Endothelial cell of hepatic sinusoid (primary cell): ENCODE results near the gene NRXN3.

ENCODE experiments used
- in situ Hi-C: cut with HindIII; loops from 2 replicates; pipeline ENCODE4 v1.10.0; 2017; ENCODE audit warnings: low sequenced_read_pairs

Gene NRXN3

DNA sequence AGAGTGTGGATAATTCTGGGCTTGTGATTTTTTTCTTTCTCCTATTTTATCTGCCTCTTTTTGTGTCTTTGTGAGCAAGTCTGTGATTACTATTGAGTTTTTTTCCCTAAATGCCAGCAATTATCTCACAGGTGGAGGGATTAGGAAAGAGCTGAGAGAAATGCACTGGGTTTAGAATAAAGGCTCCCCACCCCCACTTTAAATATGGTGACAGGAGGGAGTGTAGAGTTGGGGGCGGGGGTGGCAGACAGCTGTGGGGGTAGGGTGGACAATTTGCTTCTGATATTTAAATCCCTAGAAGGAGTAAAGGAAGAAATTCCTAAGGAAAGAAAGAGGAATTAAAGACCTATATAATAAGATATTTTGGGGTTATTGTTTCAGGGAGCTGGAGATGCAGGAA lies 145.9 kb downstream of the NRXN3 start:
- in situ Hi-C loops = no loop called here

DNA sequence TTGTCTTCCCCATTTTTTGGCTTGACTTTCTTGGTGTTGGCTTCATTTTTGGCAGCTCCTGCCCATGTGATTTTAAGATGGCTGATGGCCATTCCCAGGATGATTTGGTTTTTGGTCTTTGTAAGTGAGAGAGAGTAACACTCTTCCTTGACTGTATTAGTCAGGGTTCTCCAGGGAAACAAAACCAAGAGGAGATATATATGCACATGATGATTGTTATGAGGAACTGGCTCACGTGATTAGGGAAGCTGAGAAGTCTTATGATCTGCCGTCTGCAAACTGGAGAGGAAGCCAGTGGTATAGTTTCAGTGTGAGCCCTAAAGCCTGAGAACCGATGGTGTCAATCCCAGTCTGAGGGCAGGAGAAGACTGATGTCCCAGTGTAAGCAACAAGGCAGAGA lies 146.6 kb downstream of the NRXN3 start:
- in situ Hi-C loops = no loop called here

DNA sequence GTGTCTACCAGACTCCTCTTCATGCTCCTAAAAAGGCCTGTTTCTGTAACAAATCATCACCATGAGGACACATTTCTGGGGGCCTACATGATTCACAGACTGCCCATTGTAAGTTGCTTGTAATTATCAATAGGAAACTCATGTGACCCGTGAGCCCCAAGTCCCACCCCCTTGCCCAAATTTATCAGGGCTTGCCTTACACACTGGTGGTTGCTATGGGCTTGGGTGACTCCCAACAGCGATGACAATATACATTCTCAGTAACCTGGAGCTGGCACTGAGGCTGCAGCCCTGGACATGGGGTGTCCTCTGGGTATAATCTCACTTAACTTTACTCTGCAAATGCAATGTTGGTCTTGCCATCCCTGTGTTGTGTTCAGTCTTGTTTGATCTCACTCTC lies 149.2 kb downstream of the NRXN3 start:
- in situ Hi-C loops = no loop called here

DNA sequence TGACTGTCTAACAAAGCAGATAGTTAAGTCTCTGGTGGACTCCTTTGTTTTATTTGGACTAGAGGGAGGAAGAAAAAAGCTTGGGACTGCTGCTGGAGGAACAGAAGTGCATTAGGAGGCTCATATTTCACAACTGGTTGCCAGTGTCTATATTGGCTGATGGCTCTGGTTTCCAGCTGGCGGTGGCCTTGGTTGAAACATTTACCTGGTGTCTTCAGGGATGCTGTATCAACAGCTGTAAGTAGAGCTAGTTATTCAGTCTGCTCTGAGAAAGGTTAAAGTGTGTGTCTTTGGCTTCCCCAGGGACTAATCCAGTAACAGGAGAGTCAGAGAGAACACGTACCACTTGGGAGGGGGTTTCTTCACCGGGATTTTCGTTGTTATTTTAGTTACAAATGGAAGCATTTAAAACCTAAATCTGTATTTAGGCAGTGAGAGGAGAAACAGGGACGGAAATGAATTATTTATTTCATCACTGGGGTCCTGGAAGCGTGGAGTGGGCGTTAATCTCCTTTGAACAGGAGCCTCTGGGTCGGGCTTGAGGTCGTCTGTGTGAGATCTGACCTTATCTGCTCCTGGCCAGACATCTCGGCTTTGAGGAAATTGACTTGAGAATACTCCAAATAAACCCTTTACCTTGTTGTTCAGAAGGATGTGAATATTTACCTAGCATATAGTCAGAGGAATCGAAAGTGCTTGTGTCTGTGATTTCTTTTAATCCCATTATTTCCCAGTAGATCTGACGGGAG lies 149.9 kb downstream of the NRXN3 start:
- in situ Hi-C loops = no loop called here

DNA sequence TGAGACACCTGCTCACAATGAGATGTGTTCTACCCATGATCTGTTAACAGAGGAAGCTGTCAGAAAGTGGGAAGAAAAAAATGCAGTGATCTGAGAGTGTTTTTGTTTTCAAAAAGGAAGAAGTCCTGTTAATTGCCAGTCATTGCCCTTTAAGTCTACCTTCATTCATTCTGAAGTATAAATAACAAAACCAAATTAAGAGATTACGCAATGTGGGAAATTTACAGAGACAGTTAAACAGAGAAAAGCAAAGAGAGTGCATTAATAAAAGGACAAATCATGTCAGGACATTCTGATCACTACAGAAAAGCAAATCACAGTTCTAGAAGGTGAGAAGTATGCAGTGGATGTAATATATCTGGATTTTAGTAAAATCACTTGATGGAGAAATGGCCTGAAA lies 154.2 kb downstream of the NRXN3 start:
- in situ Hi-C loops = no loop called here

DNA sequence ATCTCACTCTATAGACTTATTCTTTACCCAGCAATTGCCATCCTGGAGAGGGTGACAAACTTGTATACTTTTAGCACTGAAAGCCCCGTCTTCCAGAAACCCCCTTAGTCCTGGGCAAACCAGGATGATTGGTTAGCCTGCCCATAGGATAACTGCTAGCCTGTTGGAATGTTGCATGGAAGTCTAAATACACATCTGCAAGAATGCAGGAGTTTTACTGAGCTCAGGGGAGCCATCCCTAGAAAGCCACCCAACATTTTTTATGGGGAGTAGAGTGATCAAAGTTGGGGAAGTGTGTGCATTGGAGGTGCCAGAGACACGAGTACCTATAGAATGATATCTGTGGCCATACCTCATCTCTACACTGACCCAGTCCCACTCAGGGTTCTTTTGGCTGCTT lies 155.7 kb downstream of the NRXN3 start:
- in situ Hi-C loops = no loop called here

DNA sequence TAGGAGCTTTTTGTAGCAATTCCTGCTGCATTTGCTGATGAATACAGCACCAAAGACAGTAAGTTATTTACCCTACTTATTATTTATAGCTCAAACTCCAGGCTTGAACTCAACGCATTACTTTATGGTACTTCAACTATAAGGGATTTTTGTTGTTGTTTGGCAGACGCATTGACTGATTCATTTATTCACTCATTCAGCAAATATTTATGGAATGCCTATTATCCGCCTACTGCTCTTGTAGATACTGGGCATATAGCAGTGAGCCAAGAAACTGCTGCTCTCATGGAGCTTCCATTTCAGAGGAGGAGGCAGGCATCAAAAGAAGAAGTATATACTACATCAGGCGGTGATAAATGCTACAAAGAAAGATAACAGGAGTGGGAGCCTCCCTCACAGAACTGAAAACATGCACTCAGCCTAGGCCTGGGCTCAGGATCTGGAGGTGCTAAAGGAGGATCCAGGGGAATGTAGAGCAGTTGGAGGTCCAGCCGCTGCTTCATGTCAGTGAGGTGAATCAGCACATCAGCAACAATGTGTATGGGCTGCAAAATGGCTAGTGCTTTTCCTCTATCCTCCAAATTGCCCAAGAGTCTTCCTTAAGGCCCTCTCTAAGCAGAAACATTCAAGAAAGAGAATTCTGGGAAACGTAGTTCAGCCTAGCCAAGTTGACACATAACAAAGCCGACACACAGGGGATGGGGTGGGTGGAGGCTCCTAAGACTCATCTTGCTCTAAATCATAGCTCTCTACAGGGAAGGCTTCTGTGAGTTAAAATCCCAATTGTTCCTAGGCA lies 157.5 kb downstream of the NRXN3 start:
- in situ Hi-C loops = no loop called here

DNA sequence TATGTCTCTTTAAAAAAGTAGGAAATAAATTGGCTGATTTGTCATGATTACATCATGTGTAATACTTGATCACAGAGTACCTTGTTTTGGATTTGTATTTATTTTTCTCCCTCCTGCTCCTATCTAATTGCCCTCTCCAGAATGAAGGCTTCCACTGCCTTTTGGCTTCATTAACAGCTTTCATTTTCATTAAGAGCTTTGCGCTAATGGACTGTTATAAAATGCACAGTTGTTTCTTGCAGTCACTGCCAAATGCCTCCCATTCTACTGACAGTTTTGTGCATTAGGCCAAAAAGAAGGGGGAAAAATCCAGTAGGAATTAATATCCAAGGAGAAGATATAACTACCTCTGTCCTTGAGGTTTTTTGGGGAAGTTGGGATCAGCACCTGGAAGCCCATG lies 159.2 kb downstream of the NRXN3 start:
- in situ Hi-C loops = no loop called here

DNA sequence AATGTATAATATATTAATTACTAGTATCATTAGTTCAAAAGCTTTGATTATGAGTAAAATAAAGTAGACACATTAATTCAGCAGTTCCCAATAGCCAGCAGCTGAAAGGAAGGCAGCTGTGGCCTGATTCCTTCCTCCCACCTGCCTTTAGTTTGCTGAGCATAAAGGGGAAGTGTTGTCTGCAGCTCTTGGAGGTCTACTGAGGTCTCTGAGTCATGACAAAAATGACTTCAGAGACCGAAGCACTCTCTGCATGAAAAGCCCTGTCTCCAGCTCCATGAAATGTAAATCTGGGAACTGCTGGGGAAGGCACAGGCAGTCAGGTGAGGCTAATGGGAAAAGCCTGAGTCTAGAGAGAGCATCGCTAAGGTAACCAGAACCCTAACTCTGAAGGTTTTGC lies 165.4 kb downstream of the NRXN3 start:
- in situ Hi-C loops = no loop called here

DNA sequence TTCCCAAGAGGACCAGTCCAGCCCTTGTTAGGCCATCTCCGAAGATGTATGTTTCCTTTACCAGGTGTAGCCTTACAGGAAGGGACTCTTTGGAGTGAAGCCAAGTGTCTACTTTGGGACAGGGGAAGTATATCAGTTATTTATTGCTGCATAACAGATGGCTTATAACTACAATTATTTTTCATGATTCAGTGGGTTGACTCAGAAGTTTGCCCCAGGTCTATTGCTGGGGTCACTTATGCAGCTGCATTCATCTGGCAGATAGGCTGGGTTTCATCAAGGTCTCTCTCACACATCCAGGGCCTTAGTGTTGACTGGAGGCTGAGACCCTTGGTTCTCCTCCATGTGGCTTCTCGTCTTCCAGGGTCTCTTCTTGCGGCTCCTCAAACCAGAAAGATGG lies 170.1 kb downstream of the NRXN3 start:
- in situ Hi-C loops = no loop called here

DNA sequence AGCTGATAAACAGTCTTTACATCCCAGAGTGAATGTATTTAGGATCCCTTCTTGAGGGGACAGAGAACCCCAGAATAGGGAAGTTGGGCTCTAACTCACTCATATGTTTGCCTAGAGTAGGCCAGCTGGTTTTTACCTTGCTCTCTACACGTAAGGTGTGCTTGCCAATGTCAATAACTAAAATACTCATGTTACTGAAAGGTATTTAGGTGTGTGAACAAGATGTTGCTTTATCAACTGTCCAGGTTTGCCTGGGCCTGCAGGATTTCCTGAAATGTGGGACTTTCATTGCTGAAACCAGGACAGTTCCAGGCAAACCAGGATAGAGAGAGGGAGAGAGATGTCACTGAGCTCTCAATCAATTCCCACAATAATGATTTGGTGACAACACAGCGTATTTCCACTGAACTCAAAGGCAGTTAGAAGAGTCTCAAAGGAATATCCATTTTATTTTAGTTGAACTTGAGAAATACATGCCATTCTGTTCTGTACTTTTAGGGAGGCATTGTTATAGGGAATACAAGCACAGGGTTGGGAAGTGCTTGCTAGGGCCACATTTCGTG lies 171.7 kb downstream of the NRXN3 start:
- in situ Hi-C loops = no loop called here

DNA sequence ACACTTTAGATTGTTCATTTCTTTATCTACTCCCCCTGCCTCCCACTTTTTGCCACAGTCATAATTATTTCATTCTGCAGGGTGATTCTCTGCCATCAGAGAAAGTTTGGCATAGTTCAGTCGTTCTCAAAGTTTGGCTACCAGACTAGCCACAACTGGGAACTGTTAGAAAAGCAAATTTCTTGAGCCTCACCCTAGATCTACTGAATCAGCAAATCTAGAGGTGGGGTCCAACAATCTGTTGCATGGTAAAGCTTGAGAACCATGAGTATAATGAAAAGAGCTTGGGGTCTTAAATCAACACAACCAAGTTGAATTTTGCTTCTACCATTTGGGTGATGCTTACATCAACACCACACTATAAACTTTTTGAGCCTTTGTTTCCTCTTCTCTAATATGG lies 172.7 kb downstream of the NRXN3 start:
- in situ Hi-C loops = no loop called here

DNA sequence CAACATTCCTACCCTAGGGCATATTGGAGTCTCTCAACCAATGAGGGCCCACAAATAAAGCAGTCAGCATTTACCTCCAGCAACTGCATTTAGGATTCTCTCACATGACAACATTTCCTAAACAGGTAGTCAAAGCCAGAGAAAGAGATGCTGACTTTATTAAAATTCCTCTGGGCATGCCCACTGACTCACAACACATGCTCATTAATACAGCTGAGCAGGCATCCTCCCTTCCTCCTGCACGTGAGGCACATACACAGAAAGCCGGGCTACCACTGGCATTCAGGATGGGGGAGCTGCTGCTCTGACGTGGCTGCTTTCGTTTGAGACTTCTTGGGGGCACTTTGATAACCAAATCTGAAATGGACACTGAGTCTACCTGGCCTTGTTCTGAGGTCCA lies 174.1 kb downstream of the NRXN3 start:
- in situ Hi-C loops = no loop called here

DNA sequence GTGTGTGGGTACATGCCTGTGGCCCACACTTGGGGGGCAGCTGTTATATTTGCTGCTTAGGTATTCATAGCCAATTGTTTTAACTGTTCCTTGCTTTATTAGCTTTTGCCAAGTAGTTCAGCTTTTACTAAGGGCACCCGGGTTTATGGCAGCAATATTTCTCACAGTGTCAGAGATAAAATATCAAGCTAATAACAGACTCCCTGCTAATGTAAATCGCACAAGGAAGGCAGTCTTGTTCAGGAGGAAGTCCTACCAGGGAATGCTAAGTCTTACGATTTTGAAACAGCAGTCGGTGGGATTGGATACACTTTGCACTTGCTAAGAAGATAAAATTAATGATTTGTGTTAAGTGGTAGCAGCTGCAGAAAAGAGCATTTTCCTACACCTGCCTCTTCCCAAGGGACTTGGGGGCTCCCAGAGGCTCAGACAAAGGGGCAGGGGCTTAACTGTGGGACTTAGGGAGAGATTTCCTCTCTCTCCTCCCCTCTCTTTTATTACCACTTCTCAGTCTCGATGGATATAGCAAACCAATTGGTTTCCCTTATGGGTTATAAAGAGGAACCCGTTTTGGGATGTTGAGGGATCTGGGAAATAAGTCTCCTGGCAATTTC lies 175.1 kb downstream of the NRXN3 start:
- in situ Hi-C loops = no loop called here

DNA sequence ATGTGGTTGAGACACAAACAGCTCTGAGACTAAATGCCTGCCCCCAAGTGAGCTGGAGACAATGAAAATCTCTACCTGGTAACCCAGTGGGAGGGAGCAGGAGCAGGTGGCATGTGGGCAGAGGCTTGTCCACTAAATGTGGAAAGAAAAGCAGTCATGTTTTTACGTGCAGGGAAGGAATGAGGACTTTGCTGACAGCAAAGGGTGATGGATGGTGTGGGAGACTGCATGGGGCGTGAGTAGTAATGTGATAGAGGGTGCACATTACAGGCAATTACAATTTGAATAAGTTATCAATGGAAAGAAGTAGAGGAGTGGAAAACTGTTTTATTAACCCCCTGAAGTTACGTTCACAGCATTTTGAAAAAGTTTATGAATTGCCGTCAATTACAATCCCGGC lies 176.6 kb downstream of the NRXN3 start:
- in situ Hi-C loops = no loop called here

DNA sequence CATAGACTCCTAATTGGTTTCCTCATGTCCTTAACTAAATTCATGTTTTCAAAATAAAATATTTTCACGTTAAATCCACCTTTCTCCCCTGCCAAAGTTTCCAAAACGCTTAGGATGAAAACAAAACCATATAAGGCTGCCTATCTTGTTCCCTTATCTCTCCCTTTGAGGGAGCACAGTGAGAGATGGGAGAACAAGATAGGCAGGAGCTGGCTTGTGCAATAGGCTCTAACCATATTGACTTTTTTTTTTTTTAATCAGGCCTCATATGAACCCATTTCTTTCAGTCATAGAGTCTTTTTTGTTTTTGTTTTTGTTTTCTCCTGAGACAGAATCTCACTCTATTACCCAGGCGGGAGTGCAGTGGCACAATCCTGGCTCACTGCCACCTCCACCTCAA lies 184.9 kb downstream of the NRXN3 start:
- in situ Hi-C loops = no loop called here

DNA sequence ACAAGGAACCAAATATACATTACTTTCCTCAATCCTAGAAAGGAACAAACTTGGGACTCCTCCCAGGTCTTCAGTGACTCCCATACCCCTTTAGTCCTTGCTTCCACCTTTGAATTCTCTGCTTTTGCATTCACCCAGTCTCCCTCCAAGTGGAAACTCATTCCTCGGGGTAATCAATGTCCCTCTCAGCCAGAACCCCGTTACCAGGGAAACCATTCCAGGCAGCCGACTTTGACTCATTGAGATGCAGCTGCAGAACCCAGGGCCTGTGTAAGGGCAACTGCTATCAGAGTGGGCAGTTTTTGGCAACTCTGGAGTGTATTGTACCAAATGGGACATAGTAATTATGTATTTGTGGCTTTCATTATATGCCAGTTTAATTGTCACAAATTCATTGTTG lies 186.2 kb downstream of the NRXN3 start:
- in situ Hi-C loops = no loop called here

DNA sequence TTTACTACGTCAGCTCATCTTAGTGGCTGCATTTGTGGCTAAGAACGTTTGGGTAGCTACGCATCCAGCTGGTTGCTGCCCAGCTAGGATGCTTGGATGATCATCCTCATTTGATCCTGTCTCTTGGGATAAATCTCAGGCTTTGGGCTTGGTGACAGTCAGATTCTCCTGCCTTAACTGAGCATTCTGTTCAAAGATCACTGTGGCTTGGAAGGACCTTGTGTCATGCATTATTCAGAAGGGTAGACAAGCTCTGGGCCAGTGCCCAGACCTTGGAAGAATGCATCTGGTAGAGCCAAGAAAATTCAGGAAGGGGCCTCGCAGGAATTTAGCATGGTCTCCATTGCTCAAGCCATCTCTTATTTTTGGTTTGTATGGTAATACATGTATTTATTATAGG lies 188.4 kb downstream of the NRXN3 start:
- in situ Hi-C loops = no loop called here

DNA sequence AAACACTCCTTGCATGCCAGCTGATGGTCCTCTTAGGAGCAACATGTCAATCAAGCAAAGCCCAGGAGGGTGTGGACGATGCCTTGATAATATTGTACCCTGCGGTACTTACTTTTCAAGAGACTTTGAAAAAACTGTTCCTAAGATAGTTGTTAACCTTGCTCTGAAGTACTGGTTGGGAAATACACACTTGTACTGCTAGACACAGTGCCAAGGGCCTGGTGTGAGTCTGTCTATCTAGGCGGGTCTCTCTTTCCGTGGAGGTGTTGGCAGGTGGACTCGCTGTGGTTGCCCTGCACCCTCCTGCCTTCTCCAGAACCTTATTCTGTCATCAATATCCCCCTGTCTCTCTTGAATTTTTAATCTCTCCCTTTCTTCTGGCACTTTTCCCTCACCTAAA lies 189.4 kb downstream of the NRXN3 start:
- in situ Hi-C loops = no loop called here

DNA sequence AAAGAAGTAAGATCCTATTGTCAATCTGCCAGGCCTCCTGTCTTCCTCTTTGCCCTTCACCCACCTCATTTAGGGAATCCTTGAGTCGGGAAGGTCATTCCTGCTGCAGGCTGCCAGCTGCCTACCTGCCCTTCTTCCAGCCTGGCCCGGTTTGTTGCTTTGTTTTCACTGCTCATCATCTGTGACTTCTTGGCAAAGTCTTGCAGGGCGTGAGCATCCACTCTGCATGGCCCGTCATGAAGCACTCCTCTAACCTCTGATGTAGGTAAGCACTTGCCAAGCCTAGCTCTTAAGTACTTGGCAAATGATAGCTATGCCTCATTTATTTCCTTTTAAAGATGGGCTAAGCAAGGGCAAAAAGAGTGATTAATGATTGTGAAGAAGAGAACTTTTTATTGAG lies 192.8 kb downstream of the NRXN3 start:
- in situ Hi-C loops = no loop called here

DNA sequence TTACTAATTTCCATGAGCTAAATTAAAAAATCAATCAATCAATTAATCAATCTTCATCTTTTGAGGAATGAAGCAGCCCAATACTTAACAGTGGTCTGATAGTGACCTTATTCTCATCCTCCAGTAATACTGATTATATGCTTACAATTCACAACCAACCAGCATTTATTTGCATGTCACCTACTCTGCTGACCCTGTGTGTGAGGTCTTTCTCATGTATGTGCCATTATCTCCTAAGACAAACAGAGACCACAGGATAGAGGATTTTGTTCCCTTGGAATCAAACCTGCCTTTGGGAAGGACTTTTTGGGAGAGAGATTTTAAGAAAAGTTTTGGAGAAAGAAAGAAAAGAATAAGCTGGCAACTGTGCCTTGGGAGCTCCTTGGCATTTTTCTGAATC lies 197.2 kb downstream of the NRXN3 start:
- in situ Hi-C loops = no loop called here

DNA sequence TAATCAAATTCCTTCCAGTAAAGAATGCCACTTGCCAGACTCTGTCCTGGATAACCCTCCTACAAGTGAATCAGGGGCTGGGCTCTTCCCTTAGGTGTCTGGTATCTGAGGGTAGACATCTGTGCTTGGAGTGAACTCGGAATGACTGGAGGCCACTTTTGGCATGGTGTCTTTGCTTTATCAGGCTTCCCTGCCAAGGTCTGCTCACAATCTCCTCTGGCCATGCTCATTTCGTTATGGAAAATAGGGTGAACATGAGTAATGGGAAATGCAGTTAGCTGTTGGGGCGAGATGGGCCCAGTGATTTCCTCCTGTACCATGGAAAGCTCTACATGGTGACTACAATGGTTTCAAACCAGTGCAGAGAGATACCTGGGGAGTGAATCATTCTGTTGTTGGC lies 212.9 kb downstream of the NRXN3 start:
- in situ Hi-C loops = no loop called here
